HepG2 (cell line): ENCODE data around the gene GNMT. TPM values are rescaled to one million over a fixed set of nuclear protein-coding genes. Genes with fewer than 3 reads are reported as not detected.

Experiments
- AKAP8 ChIP-seq: sonication (generic); formaldehyde crosslinking; IDR thresholded peaks from 2 replicates; pipeline ENCODE4 v1.5.1; 2020; ENCODE audit warnings: mild to moderate bottlenecking, missing genetic modification reagents
- CENPX ChIP-seq: sonication (generic); formaldehyde crosslinking; IDR thresholded peaks from 2 replicates; pipeline ENCODE4 v1.9.0; 2021; ENCODE audit warnings: mild to moderate bottlenecking, missing genetic modification reagents, moderate library complexity
- E2F5 ChIP-seq: sonication (generic); formaldehyde crosslinking; conservative IDR thresholded peaks from 2 replicates; pipeline ENCODE4 v1.4.0; 2020; ENCODE audit warnings: missing genetic modification reagents
- ELF1 ChIP-seq: sonication (generic); formaldehyde crosslinking; IDR thresholded peaks from 2 replicates; pipeline ENCODE4 v1.4.0; 2020; ENCODE audit warnings: missing genetic modification reagents
- EP300 ChIP-seq, 3 experiments: sonication (generic) in 1 of 3; formaldehyde crosslinking in 1 of 3; IDR thresholded peaks; 2 replicates each; pipeline versions ENCODE4 v1.5.1 to v1.6.1; 2011 to 2020; ENCODE audit warnings: low read depth in 2 of 3, low read length in 2 of 3, borderline replicate concordance in 1 of 3, improper control_type of control experiment in 1 of 3, mild to moderate bottlenecking in 1 of 3, missing genetic modification reagents in 1 of 3, moderate library complexity in 1 of 3
- FOXJ3 ChIP-seq: sonication (generic); formaldehyde crosslinking; IDR thresholded peaks from 2 replicates; pipeline ENCODE4 v1.4.0; 2020; ENCODE audit warnings: missing genetic modification reagents, mild to moderate bottlenecking, borderline replicate concordance
- GZF1 ChIP-seq: sonication (generic); formaldehyde crosslinking; IDR thresholded peaks from 2 replicates; pipeline ENCODE4 v1.5.1; 2020; ENCODE audit warnings: mild to moderate bottlenecking, missing genetic modification reagents
- HHEX ChIP-seq: IDR thresholded peaks from 2 replicates; pipeline ENCODE4 v1.6.1; 2016; ENCODE audit warnings: control low read depth
- KLF15 ChIP-seq: sonication (generic); formaldehyde crosslinking; IDR thresholded peaks from 2 replicates; pipeline ENCODE4 v1.8.1; 2023; ENCODE audit warnings: borderline replicate concordance, mild to moderate bottlenecking, inconsistent platforms, missing genetic modification reagents, mixed read lengths
- SCMH1 ChIP-seq: sonication (generic); formaldehyde crosslinking; IDR thresholded peaks from 2 replicates; pipeline ENCODE4 v1.9.0; 2021; ENCODE audit warnings: missing genetic modification reagents, mild to moderate bottlenecking, borderline replicate concordance
- ZBTB21 ChIP-seq: sonication (generic); formaldehyde crosslinking; IDR thresholded peaks from 2 replicates; pipeline ENCODE4 v1.4.0; 2020; ENCODE audit warnings: missing genetic modification reagents
- ZFX ChIP-seq: sonication (generic); formaldehyde crosslinking; IDR thresholded peaks from 2 replicates; pipeline ENCODE4 v1.4.0; 2020; ENCODE audit warnings: mild to moderate bottlenecking, low read depth, missing genetic modification reagents, moderate library complexity
- ZNF274 ChIP-seq: sonication (generic); formaldehyde crosslinking; IDR thresholded peaks from 2 replicates; pipeline ENCODE4 v1.5.1; 2020; ENCODE audit warnings: mild to moderate bottlenecking, missing genetic modification reagents
- ZNF850 ChIP-seq: sonication (generic); formaldehyde crosslinking; conservative IDR thresholded peaks from 2 replicates; pipeline ENCODE4 v1.9.0; 2021; ENCODE audit warnings: mild to moderate bottlenecking, missing genetic modification reagents
- ZNF883 ChIP-seq: sonication (generic); formaldehyde crosslinking; IDR thresholded peaks from 2 replicates; pipeline ENCODE4 v1.5.1; 2020; ENCODE audit warnings: mild to moderate bottlenecking, missing genetic modification reagents; ENCODE audit errors: not compliant biosample characterization
- ZSCAN22 ChIP-seq: sonication (generic); formaldehyde crosslinking; IDR thresholded peaks from 2 replicates; pipeline ENCODE4 v1.4.0; 2020; ENCODE audit warnings: mild to moderate bottlenecking, missing genetic modification reagents
- polyA plus RNA-seq, 8 experiments: library from polyadenylated mRNA; depleted of rRNA in 3 of 8; stranded (reverse) in 7 of 8; unstranded in 1 of 8; fragments of >200 nt; fragmentation: Illumina TruSeq in 4 of 8; extraction: Trizol in 4 of 8; gene quantifications; 2 replicates each; pipeline versions ENCODE4 v1.2.1 to v1.2.3, GENCODE V29; 2011 to 2016; ENCODE audit warnings: low read depth in 4 of 8, missing spikeins in 1 of 8, mixed read lengths in 1 of 8; ENCODE audit not compliant: insufficient read depth in 1 of 8
- total RNA-seq, 5 experiments: library from RNA; depleted of rRNA; stranded (reverse); fragments of >200 nt; fragmentation: Illumina TruSeq; extraction: Trizol; gene quantifications; 2 replicates each; pipeline ENCODE4 v1.2.3, GENCODE V29; 2016; ENCODE audit warnings: low read depth in 1 of 5
- TF ChIP-seq, protein P1 (sequence below): fragments of 450-650 bp; IDR thresholded peaks from 2 replicates; pipeline ENCODE4 v1.6.1; 2017
- TF ChIP-seq, protein P2 (sequence below): sonication (generic); formaldehyde crosslinking; IDR thresholded peaks from 2 replicates; pipeline ENCODE4 v1.4.0; 2020; ENCODE audit warnings: low read depth, mild to moderate bottlenecking, missing genetic modification reagents
- TF ChIP-seq, protein P3 (sequence below): sonication (generic); formaldehyde crosslinking; IDR thresholded peaks from 2 replicates; pipeline ENCODE4 v1.9.0; 2021; ENCODE audit warnings: missing genetic modification reagents, borderline replicate concordance
- TF ChIP-seq, protein P4 (sequence below): sonication (generic); formaldehyde crosslinking; IDR thresholded peaks from 2 replicates; pipeline ENCODE4 v1.8.0; 2022; ENCODE audit warnings: mild to moderate bottlenecking, missing genetic modification reagents, borderline replicate concordance

GNMT gene
- total and polyA plus RNA-seq, 2 of the 13 experiments (the other 11 are each of a cell fraction or from before 2014, with no cell fraction given): 2.8 to 7.0 TPM

DNA sequence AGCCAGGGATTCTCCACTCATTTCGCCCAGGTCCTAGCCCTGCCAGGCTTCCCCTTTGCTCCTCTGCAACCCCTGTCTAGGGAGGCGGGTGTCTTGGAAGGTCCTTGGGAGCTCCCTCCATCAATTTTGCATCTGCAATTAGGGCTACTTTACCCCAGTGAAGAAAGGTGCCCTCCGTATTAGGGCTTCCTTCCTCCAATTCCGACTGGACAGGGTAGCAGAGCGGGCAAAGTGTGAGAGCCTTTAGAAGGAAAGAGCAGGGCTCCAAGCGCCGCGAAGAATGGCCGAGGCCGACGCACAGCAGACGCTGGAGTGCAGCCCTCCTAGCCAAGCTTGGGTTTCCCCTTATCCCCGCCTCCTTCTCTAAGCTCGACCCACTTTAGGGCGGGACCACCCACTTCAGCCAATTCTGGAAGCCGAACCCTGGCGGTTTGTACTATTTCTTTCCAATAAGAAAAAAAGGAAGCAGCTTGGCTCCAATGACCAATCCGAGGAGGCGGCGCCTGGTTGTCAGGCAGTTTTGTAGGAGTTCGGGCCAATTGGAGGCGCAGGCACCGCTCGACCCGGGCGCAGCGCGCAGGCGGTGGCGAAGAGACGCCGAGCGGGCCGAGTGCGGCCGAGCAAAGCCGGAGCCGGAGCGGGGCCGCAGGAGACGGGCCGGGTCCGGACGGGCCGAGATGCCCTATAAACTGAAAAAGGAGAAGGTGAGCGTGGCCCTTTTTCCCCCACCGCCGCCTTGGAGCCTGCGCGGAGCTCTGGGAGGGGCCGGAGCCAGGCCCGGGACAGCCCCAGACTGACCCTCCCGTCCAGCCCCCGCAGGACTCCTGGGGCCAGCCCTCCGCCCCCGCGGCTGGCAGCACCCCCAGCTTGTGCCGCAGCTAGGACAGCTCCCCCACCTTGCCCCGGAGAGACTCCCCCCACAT, 23.7 kb downstream of the GNMT start, which contains the start of gene PPP2R5D (continued):
- TF ChIP-seq, protein P1, sequence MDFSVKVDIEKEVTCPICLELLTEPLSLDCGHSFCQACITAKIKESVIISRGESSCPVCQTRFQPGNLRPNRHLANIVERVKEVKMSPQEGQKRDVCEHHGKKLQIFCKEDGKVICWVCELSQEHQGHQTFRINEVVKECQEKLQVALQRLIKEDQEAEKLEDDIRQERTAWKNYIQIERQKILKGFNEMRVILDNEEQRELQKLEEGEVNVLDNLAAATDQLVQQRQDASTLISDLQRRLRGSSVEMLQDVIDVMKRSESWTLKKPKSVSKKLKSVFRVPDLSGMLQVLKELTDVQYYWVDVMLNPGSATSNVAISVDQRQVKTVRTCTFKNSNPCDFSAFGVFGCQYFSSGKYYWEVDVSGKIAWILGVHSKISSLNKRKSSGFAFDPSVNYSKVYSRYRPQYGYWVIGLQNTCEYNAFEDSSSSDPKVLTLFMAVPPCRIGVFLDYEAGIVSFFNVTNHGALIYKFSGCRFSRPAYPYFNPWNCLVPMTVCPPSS: no peak
- no peak; the same call in 1 of the 2 replicates for TF ChIP-seq ELF1 (CRISPR knock-in tag)
- TF ChIP-seq ZNF274: no peak
- TF ChIP-seq, protein P2, sequence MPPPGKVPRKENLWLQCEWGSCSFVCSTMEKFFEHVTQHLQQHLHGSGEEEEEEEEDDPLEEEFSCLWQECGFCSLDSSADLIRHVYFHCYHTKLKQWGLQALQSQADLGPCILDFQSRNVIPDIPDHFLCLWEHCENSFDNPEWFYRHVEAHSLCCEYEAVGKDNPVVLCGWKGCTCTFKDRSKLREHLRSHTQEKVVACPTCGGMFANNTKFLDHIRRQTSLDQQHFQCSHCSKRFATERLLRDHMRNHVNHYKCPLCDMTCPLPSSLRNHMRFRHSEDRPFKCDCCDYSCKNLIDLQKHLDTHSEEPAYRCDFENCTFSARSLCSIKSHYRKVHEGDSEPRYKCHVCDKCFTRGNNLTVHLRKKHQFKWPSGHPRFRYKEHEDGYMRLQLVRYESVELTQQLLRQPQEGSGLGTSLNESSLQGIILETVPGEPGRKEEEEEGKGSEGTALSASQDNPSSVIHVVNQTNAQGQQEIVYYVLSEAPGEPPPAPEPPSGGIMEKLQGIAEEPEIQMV (CRISPR knock-in tag): no peak
- no peak for TF ChIP-seq HHEX (CRISPR knock-in tag)
- no peak for TF ChIP-seq ZBTB21 (CRISPR knock-in tag)
- TF ChIP-seq ZNF850: no peak
- TF ChIP-seq ZSCAN22 (CRISPR knock-in tag): no peak
- TF ChIP-seq, protein P3, sequence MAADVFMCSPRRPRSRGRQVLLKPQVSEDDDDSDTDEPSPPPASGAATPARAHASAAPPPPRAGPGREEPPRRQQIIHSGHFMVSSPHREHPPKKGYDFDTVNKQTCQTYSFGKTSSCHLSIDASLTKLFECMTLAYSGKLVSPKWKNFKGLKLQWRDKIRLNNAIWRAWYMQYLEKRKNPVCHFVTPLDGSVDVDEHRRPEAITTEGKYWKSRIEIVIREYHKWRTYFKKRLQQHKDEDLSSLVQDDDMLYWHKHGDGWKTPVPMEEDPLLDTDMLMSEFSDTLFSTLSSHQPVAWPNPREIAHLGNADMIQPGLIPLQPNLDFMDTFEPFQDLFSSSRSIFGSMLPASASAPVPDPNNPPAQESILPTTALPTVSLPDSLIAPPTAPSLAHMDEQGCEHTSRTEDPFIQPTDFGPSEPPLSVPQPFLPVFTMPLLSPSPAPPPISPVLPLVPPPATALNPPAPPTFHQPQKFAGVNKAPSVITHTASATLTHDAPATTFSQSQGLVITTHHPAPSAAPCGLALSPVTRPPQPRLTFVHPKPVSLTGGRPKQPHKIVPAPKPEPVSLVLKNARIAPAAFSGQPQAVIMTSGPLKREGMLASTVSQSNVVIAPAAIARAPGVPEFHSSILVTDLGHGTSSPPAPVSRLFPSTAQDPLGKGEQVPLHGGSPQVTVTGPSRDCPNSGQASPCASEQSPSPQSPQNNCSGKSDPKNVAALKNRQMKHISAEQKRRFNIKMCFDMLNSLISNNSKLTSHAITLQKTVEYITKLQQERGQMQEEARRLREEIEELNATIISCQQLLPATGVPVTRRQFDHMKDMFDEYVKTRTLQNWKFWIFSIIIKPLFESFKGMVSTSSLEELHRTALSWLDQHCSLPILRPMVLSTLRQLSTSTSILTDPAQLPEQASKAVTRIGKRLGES (CRISPR knock-in tag): 0 out of 2 replicates have a peak, but pooled peaks have one; percentile 27
- TF ChIP-seq, protein P4, sequence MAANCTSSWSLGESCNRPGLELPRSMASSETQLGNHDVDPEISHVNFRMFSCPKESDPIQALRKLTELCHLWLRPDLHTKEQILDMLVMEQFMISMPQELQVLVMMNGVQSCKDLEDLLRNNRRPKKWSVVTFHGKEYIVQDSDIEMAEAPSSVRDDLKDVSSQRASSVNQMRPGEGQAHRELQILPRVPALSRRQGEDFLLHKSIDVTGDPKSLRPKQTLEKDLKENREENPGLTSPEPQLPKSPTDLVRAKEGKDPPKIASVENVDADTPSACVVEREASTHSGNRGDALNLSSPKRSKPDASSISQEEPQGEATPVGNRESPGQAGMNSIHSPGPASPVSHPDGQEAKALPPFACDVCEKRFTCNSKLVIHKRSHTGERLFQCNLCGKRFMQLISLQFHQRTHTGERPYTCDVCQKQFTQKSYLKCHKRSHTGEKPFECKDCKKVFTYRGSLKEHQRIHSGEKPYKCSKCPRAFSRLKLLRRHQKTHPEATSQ (CRISPR knock-in tag): 0 out of 2 replicates have a peak, but pooled peaks have one; percentile 60
- no peak for TF ChIP-seq ZNF883 (CRISPR knock-in tag)
- TF ChIP-seq E2F5 (CRISPR knock-in tag): no peak
- no peak for TF ChIP-seq EP300 (IDR thresholded peaks at IDR 0.05; ENCODE audit: low read depth in 2 of 2, low read length in 2 of 2)
- no peak for TF ChIP-seq EP300 (CRISPR knock-in tag; IDR thresholded peaks at IDR 0.05; ENCODE audit: borderline replicate concordance)
- TF ChIP-seq ZFX (CRISPR knock-in tag): peak; percentile 91
- TF ChIP-seq AKAP8 (CRISPR knock-in tag): no peak; the same call in 1 of the 2 replicates
- TF ChIP-seq GZF1 (CRISPR knock-in tag): no peak
- peak; percentile 29; the same call in 1 of the 2 replicates for TF ChIP-seq FOXJ3
- peak; percentile 69; the same call in 1 of the 2 replicates for TF ChIP-seq KLF15
- no peak for TF ChIP-seq SCMH1 (CRISPR knock-in tag)
- no peak for TF ChIP-seq CENPX (CRISPR knock-in tag)
